Right forelimb (tissue), 1 donor: ENCODE data around the gene CDX2.

Experiments used
- DNase-seq: peaks from one replicate; pipeline ENCODE4 v3.0.0-alpha.2; 2018

CDX2 gene

GRCh38 chr13:27927444-27928352 is 41.4 kb downstream of the CDX2 start:
- DNase-seq, result no peak

- no peak for DNase-seq
Measured at GRCh38 chr13:27926644-27927434, 42.3 kb downstream of the CDX2 start.

- DNase-seq, result no peak
Measured at GRCh38 chr13:27925220-27925991, 43.7 kb downstream of the CDX2 start.

- no peak for DNase-seq
Measured at GRCh38 chr13:27924529-27925141, 44.5 kb downstream of the CDX2 start.

GRCh38 chr13:27923794-27924528 is 45.2 kb downstream of the CDX2 start:
- peak; percentile 54 for DNase-seq

GRCh38 chr13:27922883-27923612 is 46.1 kb downstream of the CDX2 start:
- DNase-seq, result no peak

- no peak for DNase-seq
Measured at GRCh38 chr13:27921961-27922882, 46.9 kb downstream of the CDX2 start.

- peak; percentile 46 for DNase-seq
Measured at GRCh38 chr13:27921421-27921960, 47.6 kb downstream of the CDX2 start.

- peak; percentile 57 for DNase-seq
Measured at GRCh38 chr13:27920677-27921420, 48.3 kb downstream of the CDX2 start.

- DNase-seq, result peak; percentile 51
Measured at GRCh38 chr13:27919934-27920676, 49.0 kb downstream of the CDX2 start, which contains the start of gene PDX1. PDX1 (plus strand) TSS chr13:27920000; CDS start chr13:27920139, 139 bp downstream.

GRCh38 chr13:27919659-27919933 is 49.5 kb downstream of the CDX2 start:
- no peak for DNase-seq

- DNase-seq, result no peak
Measured at GRCh38 chr13:27918918-27919658, 50.0 kb downstream of the CDX2 start.

GRCh38 chr13:27918041-27918917 is 50.8 kb downstream of the CDX2 start:
- no peak for DNase-seq

- DNase-seq, result no peak
Measured at GRCh38 chr13:27917121-27917947, 51.8 kb downstream of the CDX2 start.
